HL-60/S4 treated with phorbol 12-myristate 13-acetate at 8.2 ng/mL for 4 days and 3 days (cell line): ENCODE data around the gene LANCL3.
"Not testable (repeated sequence)": the region's sequence is repeated elsewhere in the genome, so short reads cannot be mapped to it uniquely, and the experiment has no call there.

Source experiments
- in situ Hi-C: fragments of 300-500 bp; cut with MboI; formaldehyde crosslinking; loops from 2 replicates; pipeline ENCODE4 v1.15.0; 2022; ENCODE audit warnings: low sequenced_read_pairs

Gene LANCL3

DNA sequence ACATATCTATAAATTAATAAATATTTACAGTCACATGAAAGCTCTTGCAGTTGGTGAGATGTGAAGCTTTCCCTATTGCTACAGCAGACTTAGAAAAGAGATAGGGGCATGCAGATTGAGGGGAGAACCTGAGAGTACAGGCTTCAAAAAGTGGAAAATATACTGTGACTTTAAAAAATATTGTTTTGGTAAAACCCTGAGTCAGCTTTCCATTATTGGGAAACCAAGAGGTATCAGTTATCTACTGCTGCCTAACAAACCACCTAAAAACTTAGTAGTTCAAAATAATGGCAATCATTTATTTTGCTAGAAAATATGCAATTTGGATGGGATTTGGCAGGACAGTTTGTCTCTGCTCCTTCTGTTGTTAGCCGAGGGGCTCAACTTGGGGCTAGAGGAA, 38.3 kb downstream of the LANCL3 start:
- in situ Hi-C loops, result no loop called here

- in situ Hi-C loops, result no loop called here
These were observed 42.5 kb downstream of the LANCL3 start for GRCh38 chrX:37613933-37614332.

GRCh38 chrX:37627602-37628001, 56.1 kb downstream of the LANCL3 start:
- in situ Hi-C loops, result no loop called here

DNA sequence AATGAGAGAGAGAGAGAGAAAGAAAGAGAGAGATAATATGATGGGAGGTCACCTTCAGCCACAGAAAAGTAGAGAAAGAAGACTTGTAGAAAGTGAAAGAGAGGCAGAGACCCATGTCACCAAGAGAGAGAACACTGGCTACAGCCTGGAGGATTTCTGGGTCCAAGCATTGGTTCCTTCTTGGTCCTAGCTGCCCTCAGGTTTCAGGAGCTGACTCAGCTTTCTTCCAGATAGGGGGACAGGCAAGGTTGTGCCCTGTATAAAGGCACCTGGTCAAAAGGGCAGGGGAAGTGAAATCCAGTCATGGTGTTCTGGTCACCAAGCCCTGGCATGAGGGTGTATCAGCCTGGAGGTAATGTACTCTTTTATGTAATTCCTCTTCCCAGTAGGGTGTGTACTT, 66.6 kb downstream of the LANCL3 start:
- in situ Hi-C loops, result no loop called here

GRCh38 chrX:37640142-37640541, 68.7 kb downstream of the LANCL3 start:
- in situ Hi-C loops, result no loop called here

DNA sequence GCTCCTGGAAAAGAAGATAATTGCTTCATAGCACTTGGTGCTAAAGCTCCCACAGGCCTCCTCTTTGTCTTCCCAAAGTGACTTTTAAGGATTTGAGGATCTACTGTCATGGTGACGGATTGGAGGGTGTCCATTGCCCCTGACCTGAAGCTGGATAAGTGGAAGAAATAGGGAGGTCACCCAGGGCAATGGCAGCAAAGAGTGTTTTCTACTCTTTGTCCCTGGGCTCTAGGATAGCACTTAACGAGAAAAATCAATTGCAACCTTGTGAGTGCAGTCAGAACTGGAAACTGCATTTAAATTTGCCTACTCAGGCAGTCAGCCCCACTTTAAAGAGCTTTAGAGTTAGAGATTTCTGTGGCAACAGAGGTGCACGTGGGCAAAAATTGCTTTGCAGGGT, 70.4 kb downstream of the LANCL3 start:
- in situ Hi-C loops, result no loop called here

DNA sequence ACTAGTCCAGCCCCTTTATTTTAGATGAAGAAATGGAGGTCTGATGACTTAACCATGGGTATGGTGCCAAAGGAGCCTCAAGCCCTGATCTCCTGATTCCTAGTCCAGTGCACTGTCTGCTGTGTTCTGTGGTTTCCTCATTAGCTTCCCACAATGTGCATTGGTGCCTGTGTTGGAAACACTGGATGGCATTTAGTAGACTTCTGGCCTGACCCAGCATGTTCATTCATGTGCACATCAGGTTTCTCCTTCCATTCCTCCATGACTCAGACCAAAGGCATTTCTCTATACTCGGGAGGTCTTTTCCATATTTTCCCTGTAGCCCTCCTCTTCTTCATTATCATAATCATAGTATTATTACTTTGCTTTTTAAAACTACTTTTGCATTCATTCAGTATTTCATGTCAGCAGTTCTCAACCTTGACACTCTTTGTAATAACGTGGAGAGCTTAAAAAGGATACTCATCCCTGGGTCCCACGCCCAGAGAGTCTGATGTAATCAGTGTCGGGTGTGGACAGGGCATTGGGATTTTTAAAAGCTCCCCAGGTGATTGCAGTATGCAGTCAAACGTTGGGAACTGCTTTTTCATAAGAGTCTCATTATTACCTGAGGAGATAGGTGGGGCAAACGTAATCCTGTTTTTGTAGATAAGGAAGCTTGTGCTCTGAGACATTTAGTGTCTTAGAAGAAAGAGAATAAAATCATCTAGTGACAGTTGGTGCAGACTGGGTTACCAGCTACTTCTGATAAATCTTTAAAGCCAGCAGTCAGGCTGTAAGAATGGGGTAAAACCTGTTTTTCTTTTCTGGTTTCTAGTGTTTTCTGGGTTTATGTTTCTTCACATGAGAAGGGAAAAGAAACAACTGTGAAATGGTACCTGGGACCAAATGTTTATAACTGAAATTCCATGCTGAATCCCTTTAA, 73.2 kb downstream of the LANCL3 start:
- in situ Hi-C loops, result no loop called here

- in situ Hi-C loops, result no loop called here
These were observed 74.8 kb downstream of the LANCL3 start for GRCh38 chrX:37646254-37646653.

DNA sequence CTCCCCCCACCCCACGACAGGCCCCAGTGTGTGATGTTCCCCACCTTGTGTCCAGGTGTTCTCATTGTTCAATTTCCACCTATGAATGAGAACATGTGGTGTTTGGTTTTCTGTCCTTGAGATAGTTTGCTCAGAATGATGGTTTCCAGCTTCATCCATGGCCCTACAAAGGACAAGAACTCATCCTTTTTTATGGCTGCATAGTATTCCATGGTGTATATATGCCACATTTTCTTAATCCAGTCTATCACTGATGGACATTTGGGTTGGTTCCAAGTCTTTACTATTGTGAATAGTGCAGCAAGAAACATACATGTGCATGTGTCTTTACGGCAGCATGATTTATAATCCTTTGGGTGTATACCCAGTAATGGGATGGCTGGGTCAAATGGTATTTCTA, 79.4 kb downstream of the LANCL3 start:
- in situ Hi-C loops, result not testable (repeated sequence)

- in situ Hi-C loops, result no loop called here
These were observed 80.5 kb downstream of the LANCL3 start for GRCh38 chrX:37651921-37652452.

DNA sequence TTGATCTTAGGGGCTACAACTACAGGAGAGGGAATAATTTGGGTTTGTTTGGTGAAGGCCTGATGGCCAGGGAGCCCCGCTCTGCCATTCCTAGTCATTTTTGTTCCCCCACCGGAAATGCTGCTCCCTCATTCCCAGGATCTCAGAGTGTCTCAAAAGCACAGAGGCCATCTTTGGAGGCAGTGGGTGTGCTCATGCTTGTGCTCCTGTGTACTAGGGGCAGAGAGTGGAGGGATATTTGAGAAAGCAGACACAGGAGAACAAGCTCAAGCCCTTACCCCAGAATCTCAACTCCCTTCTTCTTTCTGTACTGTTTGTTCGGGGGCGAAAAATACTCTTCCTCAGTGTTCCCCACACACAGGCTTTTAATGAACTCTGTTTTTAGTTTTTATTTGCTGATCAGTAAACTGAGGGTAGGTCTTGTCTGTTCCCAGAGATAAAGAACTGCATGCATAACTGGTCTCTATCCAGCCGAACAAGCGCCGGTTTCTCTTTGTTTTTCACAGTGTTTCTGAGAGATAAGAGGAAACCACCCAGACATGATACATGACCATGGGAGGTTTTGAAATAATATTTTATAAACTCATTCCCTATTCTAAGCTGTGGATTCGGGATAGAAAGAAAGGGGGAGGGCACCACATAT, 81.2 kb downstream of the LANCL3 start:
- in situ Hi-C loops, result no loop called here

DNA sequence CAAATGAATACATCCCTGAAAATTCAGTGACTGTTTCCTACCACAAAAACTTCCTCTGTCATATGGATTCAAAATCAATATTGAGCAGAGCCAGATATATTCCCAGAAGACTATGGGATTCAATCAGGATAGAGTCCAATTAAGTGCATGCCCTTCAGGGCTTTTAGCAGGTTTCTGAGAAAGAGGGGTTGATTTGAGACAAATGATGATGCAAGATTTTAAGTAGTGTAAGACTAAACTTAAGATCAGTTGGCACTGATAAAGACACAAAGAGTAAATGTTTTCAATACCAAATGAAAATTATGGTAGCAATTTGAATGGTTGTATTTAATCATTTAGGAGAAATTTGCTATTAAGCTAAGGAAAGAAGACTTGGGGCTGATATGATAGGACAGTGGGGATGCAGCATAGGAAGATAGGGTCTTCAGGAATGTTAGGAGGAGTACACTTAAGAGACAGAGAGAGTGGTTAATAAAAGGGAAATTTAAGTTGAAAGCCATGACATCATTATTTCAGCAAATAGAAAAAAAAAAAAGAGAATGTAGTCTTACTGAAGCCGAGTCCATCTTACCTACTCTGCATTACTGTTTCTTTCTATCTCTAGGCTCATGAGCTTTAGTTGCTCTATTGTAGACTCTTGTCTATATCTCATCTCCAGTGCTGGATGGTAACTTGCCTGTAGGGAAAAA, 82.1 kb downstream of the LANCL3 start:
- in situ Hi-C loops, result no loop called here

DNA sequence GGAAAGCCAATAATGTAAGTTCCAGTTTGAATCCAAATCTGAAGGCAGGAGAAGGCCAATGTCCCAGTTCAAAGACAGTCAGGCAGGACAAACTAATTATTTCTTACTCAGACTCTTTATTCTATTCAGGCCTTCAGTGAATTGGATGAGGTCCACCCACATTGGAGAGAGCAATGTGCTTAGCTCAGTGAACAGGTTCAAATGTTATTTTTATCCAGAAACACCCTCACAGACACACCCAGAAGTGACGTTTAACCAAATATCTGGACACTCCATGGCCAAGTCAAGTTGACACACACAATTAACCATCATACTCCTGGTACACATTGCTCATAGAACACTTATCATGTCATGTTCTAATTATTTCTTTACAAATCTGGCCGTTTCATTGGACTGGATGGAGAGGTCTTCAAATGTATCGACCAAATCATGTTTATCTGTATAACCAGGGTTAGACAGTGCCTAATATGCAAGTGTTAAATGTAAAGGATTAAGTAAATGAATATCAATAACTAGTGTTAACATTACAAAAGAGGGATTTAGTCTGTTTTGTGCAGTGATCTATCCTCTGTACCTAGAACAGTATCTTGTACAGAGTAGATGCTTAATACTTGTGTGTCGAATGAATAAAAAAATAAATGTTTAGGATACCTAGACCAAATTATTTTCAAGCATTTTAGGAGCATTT, 87.0 kb downstream of the LANCL3 start:
- in situ Hi-C loops, result no loop called here

DNA sequence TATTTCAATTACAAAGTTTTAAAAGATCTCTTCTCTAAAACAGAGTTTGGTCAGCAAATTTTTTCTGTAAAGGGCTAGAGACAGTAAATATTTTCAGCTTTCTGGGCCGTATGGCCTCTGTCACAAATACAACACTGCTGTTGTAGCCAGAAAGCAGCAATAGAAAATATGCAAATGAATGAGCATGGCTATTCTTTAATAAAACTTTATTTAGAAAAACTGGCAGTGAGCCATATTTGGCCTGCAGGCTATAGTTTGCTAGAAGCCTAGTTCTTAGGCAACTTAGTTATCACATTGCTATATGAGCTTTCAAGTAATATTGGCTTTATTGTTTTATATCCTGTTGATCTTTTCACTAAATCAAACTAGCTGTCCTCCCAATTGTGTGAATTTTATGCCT, 87.6 kb downstream of the LANCL3 start:
- in situ Hi-C loops, result no loop called here

GRCh38 chrX:37662181-37662580, 90.7 kb downstream of the LANCL3 start:
- in situ Hi-C loops, result no loop called here

DNA sequence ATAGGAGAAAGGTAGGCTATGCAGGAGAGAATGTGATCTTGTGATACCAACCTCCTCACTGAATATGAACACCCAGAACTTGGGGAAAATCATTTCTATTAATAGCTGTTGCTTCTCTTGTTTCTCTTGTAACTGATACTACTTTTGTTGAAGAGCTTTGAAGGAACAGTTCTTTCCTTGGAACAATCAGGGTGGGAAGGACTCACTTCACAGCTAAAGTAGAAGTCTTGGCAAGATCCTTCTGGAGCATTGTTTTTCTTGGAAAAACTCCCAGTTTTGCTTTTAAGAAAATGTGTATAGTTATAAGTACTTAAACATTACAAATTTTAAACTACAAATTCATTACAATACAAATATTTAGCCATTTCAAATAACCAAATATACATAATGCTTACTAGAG, 95.1 kb downstream of the LANCL3 start:
- in situ Hi-C loops, result no loop called here

- in situ Hi-C loops, result no loop called here
These were observed 95.7 kb downstream of the LANCL3 start for GRCh38 chrX:37667141-37667540.

DNA sequence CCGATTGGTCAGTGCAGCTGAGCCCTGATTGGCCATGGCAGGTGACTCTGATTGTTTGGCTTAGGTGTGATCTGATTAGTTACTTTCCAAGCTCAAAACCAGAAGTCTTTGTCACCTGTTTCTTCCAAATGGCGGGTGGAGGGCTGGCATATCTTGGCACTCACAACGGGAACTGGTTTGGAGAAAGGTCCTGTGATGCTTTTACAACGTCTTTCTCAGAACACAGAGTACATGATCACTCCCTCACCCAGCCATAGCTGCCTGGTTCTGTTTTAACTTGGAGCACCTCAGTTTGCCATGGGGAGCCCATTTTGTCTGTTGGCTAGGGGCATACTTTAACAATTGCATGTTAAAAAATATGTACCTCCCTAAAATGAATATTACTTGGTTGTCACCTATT, 101.1 kb downstream of the LANCL3 start:
- in situ Hi-C loops, result no loop called here

- in situ Hi-C loops, result no loop called here
These were observed 105.3 kb downstream of the LANCL3 start for GRCh38 chrX:37676811-37677210.

- in situ Hi-C loops, result no loop called here
These were observed 105.8 kb downstream of the LANCL3 start for GRCh38 chrX:37677243-37677642.

- in situ Hi-C loops, result no loop called here
These were observed 106.3 kb downstream of the LANCL3 start for GRCh38 chrX:37677765-37678164.
